CD4-positive, alpha-beta memory T cell (primary cell): Measurements from ENCODE around the gene GMPPB. TPM values are rescaled to one million over a fixed set of nuclear protein-coding genes. Genes with fewer than 3 reads are reported as not detected.

Source experiments
- CTCF ChIA-PET: fragments of 350-600 bp; sonication (Branson Sonifier 250); formaldehyde crosslinking; loops from one replicate; lab custom pipeline; 2021; ENCODE audit warnings: inconsistent platforms; ENCODE audit not compliant: partially characterized antibody; lab: Charles Lee
- POLR2A ChIA-PET: fragments of 350-600 bp; sonication (Branson Sonifier 250); formaldehyde crosslinking; loops from one replicate; lab custom pipeline; 2021; ENCODE audit not compliant: partially characterized antibody; lab: Charles Lee
- DNase-seq, 5 donors: peaks; one replicate each; pipeline versions ENCODE4 v3.0.0 to v3.0.0-alpha.2; 2020 to 2022; ENCODE audit warnings: mixed read lengths in 1 of 5
- H3K27ac ChIP-seq: one replicate; pipeline ENCODE4 v1.7.0; 2013; ENCODE audit warnings: low read depth, low read length
- H3K27me3 ChIP-seq: 2 replicates; pipeline ENCODE4 v1.7.0; 2013; ENCODE audit warnings: mild to moderate bottlenecking, low read length, moderate library complexity; ENCODE audit not compliant: insufficient read depth
- H3K36me3 ChIP-seq: 2 replicates; pipeline ENCODE4 v1.7.0; 2013; ENCODE audit warnings: mild to moderate bottlenecking, low read length, moderate library complexity; ENCODE audit not compliant: insufficient read depth
- H3K4me1 ChIP-seq: 2 replicates; pipeline ENCODE4 v1.7.0; 2013; ENCODE audit warnings: mild to moderate bottlenecking, low read length, moderate library complexity; ENCODE audit not compliant: insufficient read depth
- H3K4me3 ChIP-seq, 2 donors: one replicate each; pipeline ENCODE4 v1.7.0; 2013; ENCODE audit warnings: low read length in 2 of 2, mild to moderate bottlenecking in 1 of 2
- H3K9me3 ChIP-seq, 2 donors: one replicate each; pipeline ENCODE4 v1.7.0; 2013; ENCODE audit warnings: low read length in 2 of 2, control low read depth in 1 of 2; ENCODE audit not compliant: control insufficient read depth in 1 of 2
- H3K27ac Mint-ChIP-seq, 7 donors: one replicate each; pipeline ENCODE4 v1.8.0; 2020 to 2021; ENCODE audit warnings: mixed read lengths in 7 of 7, mild to moderate bottlenecking in 6 of 7, inconsistent platforms in 3 of 7, moderate library complexity in 3 of 7
- H3K27me3 Mint-ChIP-seq, 2 donors: one replicate each; pipeline ENCODE4 v1.8.0; 2020 to 2021; ENCODE audit warnings: mixed read lengths in 2 of 2
- H3K36me3 Mint-ChIP-seq, 2 donors: one replicate each; pipeline ENCODE4 v1.8.0; 2020 to 2021; ENCODE audit warnings: mixed read lengths in 2 of 2, inconsistent platforms in 1 of 2, mild to moderate bottlenecking in 1 of 2
- H3K4me1 Mint-ChIP-seq, 4 donors: one replicate each; pipeline ENCODE4 v1.8.0; 2020 to 2021; ENCODE audit warnings: mixed read lengths in 4 of 4, mild to moderate bottlenecking in 1 of 4
- H3K4me3 Mint-ChIP-seq, 8 donors: one replicate each; pipeline ENCODE4 v1.8.0; 2020 to 2021; ENCODE audit warnings: mixed read lengths in 8 of 8, mild to moderate bottlenecking in 7 of 8, moderate library complexity in 6 of 8, inconsistent platforms in 3 of 8
- H3K9me3 Mint-ChIP-seq, 8 donors: one replicate each; pipeline ENCODE4 v1.8.0; 2020 to 2021; ENCODE audit warnings: mixed read lengths in 8 of 8, mild to moderate bottlenecking in 5 of 8, inconsistent platforms in 3 of 8, moderate library complexity in 1 of 8
- intact Hi-C: fragments of 100-400 bp; cut with micrococcal nuclease; formaldehyde crosslinking; loops from one replicate; pipeline ENCODE4 v1.15.1; 2023
- polyA plus RNA-seq, 2 donors: library from polyadenylated mRNA; unstranded; fragments of 300-500 nt; fragmentation: Illumina TruSeq; gene quantifications; one replicate each; pipeline ENCODE4 v1.2.3, GENCODE V29; 2021
- total RNA-seq, 2 experiments: library from RNA; stranded (reverse); gene quantifications; one replicate each; pipeline ENCODE4 v1.2.3, GENCODE V29; 2021

The GMPPB gene
- total and polyA plus RNA-seq, 4 experiments from 2014 or later: 22.2 to 61.3 (median 41.7) TPM

DNA sequence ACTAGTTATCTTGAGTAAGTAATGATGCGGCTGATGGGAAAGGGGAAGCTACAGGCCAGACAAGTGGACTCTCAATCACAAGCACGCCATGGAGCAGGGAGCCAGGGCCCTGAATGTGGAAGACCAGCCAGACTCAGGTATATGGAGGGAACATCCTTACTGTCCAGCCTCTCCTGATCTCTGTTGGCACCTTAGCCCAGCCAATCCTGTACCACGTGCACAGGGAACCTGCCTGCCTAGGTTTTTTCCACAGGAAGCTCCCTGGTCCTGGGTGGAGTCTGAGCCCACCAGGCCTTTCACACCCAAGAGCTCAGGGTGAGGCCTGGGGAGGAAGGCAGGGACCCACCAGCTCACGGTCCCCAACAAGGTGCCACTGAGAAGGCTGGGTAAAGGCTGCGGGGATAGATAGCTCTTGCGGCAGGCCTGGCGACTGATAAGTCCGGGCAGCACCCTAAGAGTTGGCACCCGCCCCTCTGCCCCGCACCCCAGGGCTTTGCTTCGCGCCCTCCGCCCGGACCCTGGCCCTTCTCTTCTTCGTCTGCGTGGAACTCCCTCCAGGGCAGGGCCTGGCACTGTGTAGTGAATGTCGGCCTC lies 50.5 kb downstream of the GMPPB start:
- POLR2A ChIA-PET: interaction anchor here (0.8 to 4.0 kb wide), 4 partner anchors 16 to 333 kb away, joined by 3 to 85 read pairs (median 4); partner anchors contain the start of genes DAG1, MST1 and USP4
- Mint-ChIP-seq H3K27ac (peak overlapping the region; percentile 97 to 99 (median 98)), H3K4me3 (peak overlapping the region; percentile 90 to 99 (median 94)), H3K27me3 (no peaks in the 10 kb centered on the region), H3K4me1 (peaks cover 19 to 48% (median 34%) of the 10 kb centered on the region in 4 donors), H3K9me3 (no peaks in the 10 kb centered on the region), H3K36me3 (peaks cover 22 to 32% of the 10 kb centered on the region in 2 donors)
- peak overlapping the region; percentile 77 for H3K27ac ChIP-seq
- no peaks in the 10 kb centered on the region for H3K27me3 ChIP-seq
- H3K4me3 ChIP-seq: peak overlapping the region; percentile 28 to 75
- H3K9me3 ChIP-seq: no peaks in the 10 kb centered on the region
- DNase-seq: no peak
- H3K36me3 ChIP-seq: peaks cover 25% of the 10 kb centered on the region
- intact Hi-C loops: loop anchor here (5.0 to 10.0 kb wide), 3 partner anchors 258 to 331 kb away; partner anchors contain the start of genes RBM6, RHOA, TCTA and USP4
- peaks cover 32% of the 10 kb centered on the region for H3K4me1 ChIP-seq
- CTCF ChIA-PET: interaction anchor here (0.6 to 5.3 kb wide), 8 partner anchors 13 to 571 kb away, joined by 3 to 319 read pairs (median 5); partner anchors contain the start of gene BSN

DNA sequence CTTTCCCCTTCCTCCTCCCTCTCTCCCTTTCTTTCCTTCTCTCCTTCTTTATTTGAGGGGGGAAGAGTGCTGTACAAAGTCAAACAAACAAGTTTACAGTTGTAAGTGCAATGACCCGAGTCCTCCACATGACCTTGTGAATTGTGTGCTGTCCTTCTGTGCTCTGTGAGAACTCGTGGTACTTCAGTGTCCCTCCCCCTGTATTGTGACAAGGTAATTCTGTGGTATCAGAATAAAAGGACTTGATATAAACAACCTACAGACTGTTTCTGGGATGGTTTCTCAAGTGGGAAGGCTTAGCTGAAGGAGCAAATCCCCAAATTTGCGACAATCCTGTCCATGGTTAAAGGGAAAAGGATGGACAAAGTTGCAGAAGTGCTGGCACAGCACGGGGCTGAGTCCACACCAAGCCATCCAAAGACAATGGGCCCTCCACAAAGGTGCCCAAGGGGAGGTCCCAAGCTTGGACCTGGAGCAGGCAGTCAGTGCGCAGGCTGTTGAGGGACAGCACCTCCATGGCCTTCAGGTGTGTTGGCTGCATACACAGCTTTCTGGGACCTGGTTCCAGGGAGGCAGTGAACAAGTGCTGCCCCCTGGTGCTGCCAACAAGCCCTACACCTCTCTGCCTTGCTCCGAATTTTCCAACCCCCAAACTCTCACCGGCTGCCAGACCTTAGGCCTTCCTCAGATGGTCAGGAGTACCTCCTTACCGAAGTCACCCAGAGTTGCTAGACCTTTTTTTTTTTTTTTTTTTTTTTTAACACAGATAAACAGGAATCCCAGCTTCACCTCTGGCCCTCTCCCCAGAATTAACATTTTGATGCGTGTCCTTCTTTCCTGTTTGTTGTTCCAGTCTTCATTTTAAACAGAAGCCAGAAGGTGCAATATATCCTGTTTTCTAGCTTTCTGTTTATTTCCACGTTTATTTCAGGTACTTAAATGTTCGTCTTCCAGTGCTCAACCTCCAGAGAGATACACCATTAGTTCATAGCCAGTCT lies 52.2 kb downstream of the GMPPB start:
- no peaks in the 10 kb centered on the region for H3K9me3 ChIP-seq
- intact Hi-C loops: loop anchor here (1.0 to 10.0 kb wide), 5 partner anchors 68 to 329 kb away; partner anchors contain the start of genes RBM6, RHOA, TCTA and USP4
- POLR2A ChIA-PET: interaction anchor here (0.8 to 4.0 kb wide), 6 partner anchors 117 to 268 kb away, joined by 3 to 85 read pairs (median 4); partner anchors contain the start of genes BSN, DAG1 and RBM6
- H3K27me3 ChIP-seq: no peaks in the 10 kb centered on the region
- H3K4me3 ChIP-seq: no peak overlapping the region
- CTCF ChIA-PET: interaction anchor here (0.6 to 5.3 kb wide), 21 partner anchors 11 to 507 kb away, joined by 3 to 319 read pairs (median 4); partner anchors contain the start of genes MON1A and UBA7
- Mint-ChIP-seq H3K4me3 (peak overlapping the region; percentile 50 to 83 (median 72)), H3K36me3 (peaks cover 10 to 20% of the 10 kb centered on the region in 2 donors), H3K9me3 (no peaks in the 10 kb centered on the region), H3K27ac (peak overlapping the region; percentile 40 to 91 (median 80)), H3K27me3 (no peaks in the 10 kb centered on the region), H3K4me1 (peaks cover 17 to 40% (median 30%) of the 10 kb centered on the region in 4 donors)
- peaks cover 9% of the 10 kb centered on the region for H3K36me3 ChIP-seq
- H3K4me1 ChIP-seq: peaks cover 30% of the 10 kb centered on the region
- no peak overlapping the region for H3K27ac ChIP-seq
- DNase-seq: peak; percentile 66 to 69 (median 69)

DNA sequence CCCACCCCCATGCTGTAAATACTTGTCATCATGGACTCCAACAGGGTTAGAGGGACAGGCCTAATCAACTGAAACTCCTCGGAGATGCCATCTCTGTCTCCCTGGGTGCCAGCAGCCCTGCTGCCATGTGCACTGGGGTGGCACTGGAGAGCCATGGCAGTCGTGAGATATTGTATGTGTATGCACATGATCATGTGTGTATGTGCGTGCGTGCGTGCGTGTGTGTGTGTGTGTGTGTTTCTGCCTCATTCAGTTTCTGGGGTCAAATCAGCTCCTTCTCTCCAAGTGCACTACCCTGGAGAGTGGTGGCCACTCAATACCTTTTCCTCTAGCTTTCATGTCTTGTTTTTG lies 52.8 kb downstream of the GMPPB start:
- intact Hi-C loops: loop anchor here (1.0 to 10.0 kb wide), 5 partner anchors 68 to 329 kb away; partner anchors contain the start of genes RBM6, RHOA, TCTA and USP4
- Mint-ChIP-seq H3K27me3 (no peaks in the 10 kb centered on the region), H3K4me3 (no peak overlapping the region), H3K27ac (peak overlapping the region in 1 of 7 donors; percentile 83), H3K9me3 (peaks cover 0 to 2% (median 0%) of the 10 kb centered on the region in 8 donors), H3K36me3 (peaks cover 5 to 18% of the 10 kb centered on the region in 2 donors), H3K4me1 (peaks cover 16 to 35% (median 27%) of the 10 kb centered on the region in 4 donors)
- DNase-seq: no peak
- H3K4me3 ChIP-seq: no peak overlapping the region
- H3K9me3 ChIP-seq: no peaks in the 10 kb centered on the region
- ChIA-PET CTCF (interaction anchor here (1.0 to 5.3 kb wide), 14 partner anchors 11 to 506 kb away, joined by 3 to 319 read pairs (median 4); partner anchors contain the start of genes MON1A and UBA7), POLR2A (interaction anchor here (1.2 to 4.0 kb wide), 3 partner anchors 123 to 269 kb away, joined by 3 to 85 read pairs (median 3); partner anchors contain the start of gene RBM6)
- H3K27ac ChIP-seq: no peak overlapping the region
- no peaks in the 10 kb centered on the region for H3K27me3 ChIP-seq
- peaks cover 23% of the 10 kb centered on the region for H3K4me1 ChIP-seq
- H3K36me3 ChIP-seq: peaks cover 2% of the 10 kb centered on the region

Other genes with a start within 250 kb of the GMPPB start
- under 1 TPM; 0.06 to 0.15 TPM for gene BSN, start 169.5 kb downstream of the GMPPB start, total RNA-seq
- under 1 TPM in 1 of 2 donors, not detected in 1; 0.01 TPM for gene BSN, start 169.5 kb downstream of the GMPPB start, polyA plus RNA-seq
- 100 to 1,000 TPM; 130 to 136 TPM for gene APEH, start 49.6 kb downstream of the GMPPB start, total RNA-seq
- 100 to 1,000 TPM; 100 to 140 TPM for gene APEH, start 49.6 kb downstream of the GMPPB start, polyA plus RNA-seq
- gene MST1, start 34.5 kb downstream of the GMPPB start, total RNA-seq: 10 to 100 TPM in 1 of 2 experiments, 1 to 10 TPM in 1; 6.3 to 10.2 TPM
- under 1 TPM in 1 of 2 donors, not detected in 1; 0.94 TPM for gene MST1, start 34.5 kb downstream of the GMPPB start, polyA plus RNA-seq
- gene RNF123, start 34.4 kb downstream of the GMPPB start, total RNA-seq: 10 to 100 TPM; 69.7 to 74.7 TPM
- 10 to 100 TPM in 1 of 2 donors, 1 to 10 TPM in 1; 3.1 to 25.0 TPM for gene RNF123, start 34.4 kb downstream of the GMPPB start, polyA plus RNA-seq
- gene AMIGO3, start 4.3 kb downstream of the GMPPB start, total RNA-seq: not detected
- not detected for gene AMIGO3, start 4.3 kb downstream of the GMPPB start, polyA plus RNA-seq
- gene IP6K1, start 62.6 kb upstream of the GMPPB start, total RNA-seq: 10 to 100 TPM; 50.1 to 60.0 TPM
- 10 to 100 TPM; 19.4 to 38.8 TPM for gene IP6K1, start 62.6 kb upstream of the GMPPB start, polyA plus RNA-seq
- gene CDHR4, start 75.9 kb upstream of the GMPPB start, total RNA-seq: under 1 TPM in 1 of 2 experiments, not detected in 1; 0.17 TPM
- gene CDHR4, start 75.9 kb upstream of the GMPPB start, polyA plus RNA-seq: not detected
- gene INKA1, start 79.3 kb upstream of the GMPPB start, total RNA-seq: 1 to 10 TPM in 1 of 2 experiments, under 1 TPM in 1; 0.55 to 1.2 TPM
- gene INKA1, start 79.3 kb upstream of the GMPPB start, polyA plus RNA-seq: 1 to 10 TPM in 1 of 2 donors, under 1 TPM in 1; 0.45 to 1.5 TPM
- gene UBA7, start 90.0 kb upstream of the GMPPB start, total RNA-seq: 100 to 1,000 TPM; 269 to 299 TPM
- 10 to 100 TPM; 39.8 to 45.7 TPM for gene UBA7, start 90.0 kb upstream of the GMPPB start, polyA plus RNA-seq
- gene TRAIP, start 132.6 kb upstream of the GMPPB start, total RNA-seq: 1 to 10 TPM; 4.6 to 6.7 TPM
- gene TRAIP, start 132.6 kb upstream of the GMPPB start, polyA plus RNA-seq: 1 to 10 TPM; 1.0 to 1.9 TPM
- not detected for gene CAMKV, start 146.0 kb upstream of the GMPPB start, total RNA-seq
- not detected for gene CAMKV, start 146.0 kb upstream of the GMPPB start, polyA plus RNA-seq
- 1 to 10 TPM; 1.3 TPM for gene MST1R, start 179.9 kb upstream of the GMPPB start, total RNA-seq
- gene MST1R, start 179.9 kb upstream of the GMPPB start, polyA plus RNA-seq: under 1 TPM in 1 of 2 donors, not detected in 1; 0.38 TPM
- 10 to 100 TPM in 1 of 2 experiments, 1 to 10 TPM in 1; 9.5 to 11.1 TPM for gene MON1A, start 205.9 kb upstream of the GMPPB start, total RNA-seq
- 10 to 100 TPM; 15.2 to 16.5 TPM for gene MON1A, start 205.9 kb upstream of the GMPPB start, polyA plus RNA-seq
- gene RBM6, start 216.2 kb upstream of the GMPPB start, total RNA-seq: 100 to 1,000 TPM; 191 to 194 TPM
- 10 to 100 TPM; 17.9 to 45.7 TPM for gene RBM6, start 216.2 kb upstream of the GMPPB start, polyA plus RNA-seq